ENCODE results near the gene WAC.
"Not testable (repeated sequence)": the region's sequence is repeated elsewhere in the genome, so short reads cannot be mapped to it uniquely, and the experiment has no call there.

The WAC gene

DNA sequence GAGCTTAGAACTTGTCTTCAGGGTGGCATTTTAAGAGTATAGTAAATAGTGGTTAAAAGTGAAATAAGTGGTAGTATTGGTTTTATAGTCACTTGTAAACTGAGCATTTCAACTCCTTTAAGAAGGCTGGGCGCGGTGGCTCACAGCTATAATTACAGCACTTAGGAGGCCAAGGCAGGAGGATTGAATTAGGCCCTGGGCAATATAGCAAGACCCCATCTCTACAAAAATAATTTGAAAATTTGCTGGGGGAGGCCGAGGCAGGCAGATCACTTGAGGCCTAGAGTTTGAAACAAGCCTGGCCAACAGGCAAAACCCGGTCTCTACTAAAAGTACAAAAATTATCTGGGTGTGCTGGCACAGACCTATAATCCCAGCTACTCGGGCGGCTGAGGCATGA is 80.0 kb downstream of the WAC start:
- no peak for DNase-seq (ENCODE audit: low spot score)

GRCh38 chr10:28616514-28616913 is 83.6 kb downstream of the WAC start:
- DNase-seq (ENCODE audit: low spot score) = no peak

GRCh38 chr10:28619455-28619854 is 86.5 kb downstream of the WAC start:
- no peak for DNase-seq (ENCODE audit: low spot score)

- no peak for DNase-seq (ENCODE audit: low spot score)
Observed at GRCh38 chr10:28620251-28620650, 87.3 kb downstream of the WAC start.

DNA sequence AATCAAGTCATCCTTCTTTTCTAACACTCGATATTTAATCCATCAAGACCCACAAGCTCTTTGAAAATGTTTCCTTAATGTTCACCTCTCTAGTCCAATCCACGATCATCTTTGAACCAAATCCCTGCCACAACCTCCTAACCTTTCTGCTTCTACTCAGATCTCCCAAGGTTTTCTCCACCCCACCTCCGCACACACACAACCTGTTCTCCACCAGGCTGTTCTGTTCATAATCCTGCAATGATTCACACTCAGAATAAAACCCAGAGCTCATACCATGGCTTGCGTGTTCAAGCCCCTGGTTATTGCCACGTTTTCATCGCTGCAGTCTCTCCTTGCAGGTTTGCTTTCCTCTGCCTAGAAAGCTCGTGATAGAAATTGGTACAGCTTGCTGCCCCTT is 90.6 kb downstream of the WAC start:
- DNase-seq (ENCODE audit: low spot score) = no peak

DNA sequence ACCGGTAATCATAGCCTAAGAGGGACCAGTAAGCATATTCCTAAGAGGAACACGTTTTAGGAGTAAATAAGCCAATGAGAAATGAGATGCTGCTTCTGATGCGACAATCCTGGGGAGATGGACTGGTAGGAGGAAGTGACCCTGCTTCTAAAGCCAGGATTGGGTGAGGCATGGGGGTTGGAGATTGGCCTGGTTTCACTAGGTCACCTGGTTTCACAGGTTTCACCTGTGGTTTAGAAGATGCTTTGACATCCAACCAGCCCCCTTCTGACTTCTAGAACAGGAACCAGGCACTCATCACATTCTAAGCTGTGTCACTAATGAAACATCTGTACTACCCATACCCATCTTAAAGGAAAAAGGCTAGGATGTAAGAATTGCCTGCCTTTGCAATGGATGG is 91.4 kb downstream of the WAC start:
- no peak for DNase-seq (ENCODE audit: low spot score)

- no peak for DNase-seq (ENCODE audit: low spot score)
Observed at GRCh38 chr10:28627102-28627501, 94.2 kb downstream of the WAC start.

- peak; percentile 59 for DNase-seq (ENCODE audit: low spot score)
Observed at GRCh38 chr10:28628184-28628893, 95.4 kb downstream of the WAC start.

- no peak for DNase-seq (ENCODE audit: low spot score)
Observed at GRCh38 chr10:28631896-28632583, 99.1 kb downstream of the WAC start.

GRCh38 chr10:28632584-28632945 is 99.6 kb downstream of the WAC start:
- DNase-seq (ENCODE audit: low spot score) = no peak

DNA sequence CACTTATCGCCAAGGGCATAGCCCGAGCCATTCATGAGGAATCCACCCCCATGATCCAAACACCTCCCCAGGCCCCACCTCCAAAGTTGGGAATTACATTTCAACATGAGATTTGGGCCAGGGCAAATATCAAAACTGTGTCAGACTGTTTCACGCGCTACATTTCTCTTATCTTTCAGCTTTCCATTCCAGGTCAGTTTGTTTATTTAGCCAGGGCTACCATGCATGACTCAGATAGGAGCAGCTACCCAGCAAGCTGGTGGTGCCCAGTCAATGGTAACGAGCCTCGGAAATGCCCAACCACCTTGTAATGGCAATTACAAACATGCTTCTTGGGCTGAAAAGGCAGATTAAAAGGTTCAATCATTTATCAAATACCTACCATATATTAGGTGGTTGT is 100.8 kb downstream of the WAC start:
- no peak for DNase-seq (ENCODE audit: low spot score)

- no peak for DNase-seq (ENCODE audit: low spot score)
Observed at GRCh38 chr10:28637346-28637745, 104.4 kb downstream of the WAC start.

DNA sequence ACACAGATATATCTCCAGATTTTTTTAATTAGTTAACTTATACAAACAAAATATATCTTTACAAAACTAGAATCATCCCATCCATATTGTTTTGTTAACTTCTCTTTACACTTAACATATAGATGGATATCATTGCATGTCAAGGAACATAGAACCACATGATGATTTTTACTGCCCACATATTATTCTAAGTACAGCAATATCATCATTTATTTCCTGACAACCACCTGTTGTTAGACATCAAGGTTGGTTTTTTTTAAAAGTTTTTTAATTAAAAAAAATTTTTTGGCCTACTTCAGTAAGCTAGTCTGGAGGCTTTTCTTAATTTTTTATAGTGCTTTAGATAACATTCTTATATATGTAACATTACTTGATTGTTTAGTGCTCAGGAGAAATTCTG is 105.5 kb downstream of the WAC start:
- DNase-seq (ENCODE audit: low spot score) = no peak

- no peak for DNase-seq (ENCODE audit: low spot score)
Observed at GRCh38 chr10:28640551-28640950, 107.6 kb downstream of the WAC start.

DNA sequence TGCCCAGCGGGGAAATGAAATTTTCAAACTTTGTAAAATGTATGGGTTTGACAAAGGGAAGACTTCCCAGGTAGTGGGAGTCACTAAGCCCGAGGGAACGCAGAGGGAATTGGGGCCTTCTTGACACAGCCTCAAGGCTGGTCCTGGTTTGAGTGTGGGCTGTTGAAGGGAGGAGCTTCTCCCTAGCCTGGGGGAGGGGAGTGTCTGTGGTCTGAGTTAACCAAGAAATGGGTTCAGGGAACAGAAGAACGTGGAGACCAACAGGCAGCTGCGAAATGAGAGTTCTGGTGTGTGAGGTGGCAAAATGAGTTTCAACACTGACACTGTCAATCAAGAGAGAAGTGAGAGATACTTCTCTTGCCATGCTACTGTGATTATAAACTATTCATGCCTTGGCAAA is 111.7 kb downstream of the WAC start:
- no peak for DNase-seq (ENCODE audit: low spot score)

DNA sequence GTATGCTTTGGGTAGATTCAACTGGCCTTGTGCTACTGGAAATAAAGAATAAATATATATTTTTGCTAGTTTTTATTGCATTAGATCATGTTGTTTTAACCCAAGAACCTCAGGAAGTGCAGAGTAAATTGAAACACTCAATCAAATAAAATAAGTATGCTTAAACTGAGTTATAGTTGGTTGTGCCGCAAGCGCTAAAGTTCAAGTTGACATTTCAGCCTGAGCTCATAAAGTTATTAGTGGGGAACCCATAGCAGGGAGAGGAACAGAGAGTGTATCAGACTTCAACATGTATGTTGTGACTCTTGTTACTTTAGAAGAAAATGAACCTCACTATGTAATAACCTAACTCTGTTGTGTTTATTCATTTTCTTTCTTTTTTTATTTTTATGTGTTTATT is 119.2 kb downstream of the WAC start:
- no peak for DNase-seq (ENCODE audit: low spot score)

DNA sequence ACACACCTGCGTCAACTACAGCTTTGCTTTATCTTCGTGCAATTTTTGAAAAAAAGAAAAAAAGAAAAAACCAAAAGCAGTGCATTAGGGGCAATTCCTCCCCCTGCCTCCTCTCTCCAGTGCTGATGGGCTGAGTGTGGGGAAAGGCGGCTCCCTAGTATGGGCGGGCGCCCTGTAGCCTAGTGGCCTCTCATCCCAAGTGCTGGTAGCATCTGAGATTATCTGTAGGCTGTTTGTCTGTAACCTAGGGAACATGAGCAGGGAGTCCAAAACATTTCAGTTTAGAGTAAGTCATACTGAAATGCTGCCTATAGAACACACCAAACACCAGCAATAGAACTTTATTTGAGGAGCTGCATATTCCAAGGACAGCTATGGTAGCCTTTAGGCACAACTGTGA is 119.8 kb downstream of the WAC start:
- DNase-seq (ENCODE audit: low spot score) = no peak

DNA sequence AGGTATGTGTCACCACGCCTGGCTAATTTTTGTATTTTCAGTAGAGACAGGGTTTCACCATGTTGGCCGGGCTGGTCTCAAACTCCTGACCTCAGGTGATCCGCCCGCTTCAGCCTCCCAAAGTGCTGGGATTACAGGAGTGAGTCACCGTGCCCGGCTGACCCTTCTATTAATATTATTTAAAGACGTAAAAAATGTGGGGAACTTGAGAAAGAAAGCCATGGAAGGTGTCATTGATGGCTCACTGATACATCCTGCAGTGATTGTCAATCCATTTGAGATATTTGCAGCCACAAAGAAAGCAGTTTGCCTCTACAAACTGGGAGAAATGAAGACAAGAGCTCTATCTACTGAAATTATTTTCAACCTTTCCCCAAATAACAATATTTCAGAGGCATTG is 125.9 kb downstream of the WAC start:
- not testable (repeated sequence) for DNase-seq (ENCODE audit: low spot score)

DNA sequence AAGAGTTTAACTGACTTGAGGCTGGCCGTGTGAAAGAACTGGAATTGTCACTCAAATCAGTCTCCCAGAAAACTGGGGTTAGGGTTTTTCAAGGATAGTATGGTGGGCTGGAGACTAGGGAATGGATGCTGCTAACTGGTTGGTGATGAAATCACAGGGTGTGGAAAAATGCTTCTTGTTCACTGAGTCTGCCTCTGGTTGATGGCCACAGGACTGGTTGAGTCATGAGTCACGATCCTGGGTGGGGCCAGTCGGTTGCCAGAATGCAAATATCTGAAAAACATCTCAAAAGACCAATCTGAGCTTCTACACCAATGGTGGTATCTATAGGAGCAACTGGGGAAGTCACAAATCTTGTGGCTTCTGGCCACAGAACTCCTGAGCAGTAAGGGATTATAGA is 128.1 kb downstream of the WAC start:
- no peak for DNase-seq (ENCODE audit: low spot score)

- peak; percentile 85 for DNase-seq (ENCODE audit: low spot score)
Observed at GRCh38 chr10:28663576-28664368, 130.9 kb downstream of the WAC start.

- no peak for DNase-seq (ENCODE audit: low spot score)
Observed at GRCh38 chr10:28664369-28664740, 131.4 kb downstream of the WAC start.

DNA sequence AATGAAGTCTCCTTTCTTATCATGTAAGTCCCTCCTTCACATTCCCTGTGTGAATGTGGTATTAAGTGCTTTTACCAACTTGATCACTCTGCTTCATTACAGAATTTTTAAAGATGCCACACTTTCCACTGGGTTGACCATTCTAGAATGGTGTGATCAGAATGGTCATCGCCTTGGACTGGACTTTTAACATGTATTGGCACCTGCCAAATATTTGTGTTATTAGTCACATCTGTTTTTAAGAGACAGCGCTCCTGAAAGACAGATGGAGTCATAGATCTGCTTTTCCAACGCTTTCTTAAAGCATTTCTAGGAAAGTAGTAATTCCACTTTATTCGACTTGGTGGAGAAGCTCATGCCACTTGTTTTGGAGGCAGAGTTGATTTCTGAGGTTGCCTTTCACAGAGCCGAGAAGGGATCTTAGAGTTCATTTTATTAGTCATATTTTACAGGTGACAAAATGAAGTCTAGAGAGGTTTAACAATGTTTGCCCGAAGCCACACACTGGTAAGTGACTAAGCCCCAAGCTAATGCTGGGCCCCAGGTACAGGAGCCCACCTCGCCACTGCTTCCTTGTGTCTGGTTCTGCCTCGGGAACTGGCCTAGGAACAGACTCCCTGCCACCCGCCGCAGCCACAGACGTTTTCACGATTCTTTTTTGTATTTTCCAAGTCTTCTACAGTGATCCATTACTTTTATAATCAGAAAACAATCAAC is 134.0 kb downstream of the WAC start:
- no peak for DNase-seq (ENCODE audit: low spot score)
